NCI-H1436 (cell line): Measurements from ENCODE around the gene REEP6.
A peak's percentile ranks its signal among the peaks of the same experiment; 100 is the strongest.
"Not testable (repeated sequence)": the region's sequence is repeated elsewhere in the genome, so short reads cannot be mapped to it uniquely, and the experiment has no call there.

Experiments
- DNase-seq: peaks from one replicate; lab custom pipeline; 2025; lab: John Stamatoyannopoulos, UW

The REEP6 gene

DNA sequence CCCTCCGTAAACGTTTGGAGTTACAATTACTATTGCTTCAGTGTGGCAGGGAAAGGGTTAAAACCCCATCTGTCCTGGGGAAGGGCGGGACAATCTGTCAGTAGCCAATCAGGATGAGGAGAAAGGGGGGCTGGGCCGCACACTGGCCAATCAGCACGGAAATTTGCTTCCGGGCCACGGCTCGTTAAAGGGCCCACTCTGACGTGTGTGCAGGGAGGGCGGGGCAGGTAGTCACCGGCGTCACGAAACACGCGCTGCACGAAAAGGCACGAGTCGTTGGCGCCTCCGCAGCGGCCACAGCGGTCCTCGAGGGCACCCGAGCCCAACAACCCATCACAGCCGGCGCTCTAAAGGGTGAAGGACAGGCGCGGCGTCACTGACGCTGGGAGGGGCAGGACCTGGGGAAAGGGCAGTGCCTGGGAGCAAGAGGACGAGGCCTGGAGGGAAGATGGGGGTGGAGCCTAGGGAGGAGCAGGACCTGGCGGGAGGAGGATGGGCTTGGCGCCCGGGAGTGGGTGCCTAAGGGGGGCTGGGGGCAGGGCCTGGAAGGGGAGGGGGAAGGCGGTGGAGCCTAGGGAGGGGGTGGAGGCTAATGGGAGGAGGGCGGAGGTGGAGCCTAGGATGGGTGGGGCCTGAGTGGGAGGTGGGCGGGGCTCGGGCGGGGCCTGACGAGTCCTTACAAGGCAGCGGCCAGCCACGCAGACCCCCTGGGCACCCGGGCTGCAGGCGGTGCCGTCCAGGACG, 17.0 kb downstream of the REEP6 start:
- peak; percentile 93 for DNase-seq

DNA sequence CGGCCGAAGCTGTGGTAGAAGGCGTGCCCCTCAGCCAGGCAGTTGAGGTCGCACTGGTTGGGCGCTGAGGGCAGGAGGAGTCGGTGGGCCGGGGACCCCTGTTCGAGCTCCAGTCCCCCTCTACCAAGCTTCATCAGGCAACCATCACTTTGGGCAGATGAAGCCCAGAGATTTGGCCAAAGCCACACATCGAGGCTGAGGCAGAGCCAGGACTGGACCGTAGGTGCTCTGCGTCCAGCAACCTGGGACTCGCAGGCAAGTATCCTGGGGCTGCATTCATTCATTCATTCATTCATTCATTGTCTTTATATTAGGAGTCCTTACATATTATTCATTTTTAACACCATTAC, 17.5 kb downstream of the REEP6 start:
- DNase-seq, result no peak

DNA sequence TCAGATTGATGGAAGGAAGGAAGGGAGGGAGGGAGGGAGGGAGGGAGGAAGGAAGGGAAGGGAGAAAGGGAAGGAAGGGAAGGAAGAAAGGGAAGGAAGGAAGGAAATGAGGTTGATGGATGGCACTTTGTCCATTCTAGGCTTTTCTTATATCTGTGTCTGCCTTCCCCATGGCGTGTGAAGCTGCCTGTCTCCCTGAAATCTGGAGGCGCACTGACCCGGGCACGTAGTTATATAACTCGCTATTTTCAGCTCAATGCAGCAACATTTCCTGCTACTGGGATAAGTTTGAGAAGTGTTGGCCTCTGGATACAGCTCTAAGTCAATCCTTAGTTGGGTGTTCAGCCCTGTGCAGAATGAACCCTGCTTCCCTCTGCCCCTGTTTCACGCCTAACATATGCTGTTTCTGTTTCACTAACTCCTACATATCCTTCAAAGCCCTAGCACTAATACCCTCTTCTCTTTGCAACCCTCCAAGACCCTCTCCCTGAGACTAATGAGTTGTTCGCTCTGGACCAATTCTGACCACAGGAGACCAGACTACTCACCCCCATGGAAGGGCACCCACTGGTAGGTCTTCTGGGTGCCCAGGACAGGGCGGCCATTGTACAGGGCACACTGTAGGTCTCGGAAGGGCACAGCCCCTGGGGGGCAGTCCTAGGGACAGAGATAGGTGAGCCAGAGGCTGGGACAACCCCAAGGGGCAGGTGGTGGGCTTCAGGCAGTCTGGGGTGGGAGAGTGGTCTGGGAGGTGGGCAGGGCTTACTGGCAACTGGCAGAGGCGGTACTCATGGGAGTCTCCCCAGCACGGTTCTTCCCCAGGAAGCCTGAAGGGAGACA, 18.8 kb downstream of the REEP6 start:
- DNase-seq, result no peak

GRCh38 chr19:1510442-1510806, 19.4 kb downstream of the REEP6 start:
- DNase-seq, result no peak

- DNase-seq, result no peak
Measured at GRCh38 chr19:1510807-1511206, 19.8 kb downstream of the REEP6 start.

GRCh38 chr19:1511318-1512317, 20.6 kb downstream of the REEP6 start:
- DNase-seq, result no peak

DNA sequence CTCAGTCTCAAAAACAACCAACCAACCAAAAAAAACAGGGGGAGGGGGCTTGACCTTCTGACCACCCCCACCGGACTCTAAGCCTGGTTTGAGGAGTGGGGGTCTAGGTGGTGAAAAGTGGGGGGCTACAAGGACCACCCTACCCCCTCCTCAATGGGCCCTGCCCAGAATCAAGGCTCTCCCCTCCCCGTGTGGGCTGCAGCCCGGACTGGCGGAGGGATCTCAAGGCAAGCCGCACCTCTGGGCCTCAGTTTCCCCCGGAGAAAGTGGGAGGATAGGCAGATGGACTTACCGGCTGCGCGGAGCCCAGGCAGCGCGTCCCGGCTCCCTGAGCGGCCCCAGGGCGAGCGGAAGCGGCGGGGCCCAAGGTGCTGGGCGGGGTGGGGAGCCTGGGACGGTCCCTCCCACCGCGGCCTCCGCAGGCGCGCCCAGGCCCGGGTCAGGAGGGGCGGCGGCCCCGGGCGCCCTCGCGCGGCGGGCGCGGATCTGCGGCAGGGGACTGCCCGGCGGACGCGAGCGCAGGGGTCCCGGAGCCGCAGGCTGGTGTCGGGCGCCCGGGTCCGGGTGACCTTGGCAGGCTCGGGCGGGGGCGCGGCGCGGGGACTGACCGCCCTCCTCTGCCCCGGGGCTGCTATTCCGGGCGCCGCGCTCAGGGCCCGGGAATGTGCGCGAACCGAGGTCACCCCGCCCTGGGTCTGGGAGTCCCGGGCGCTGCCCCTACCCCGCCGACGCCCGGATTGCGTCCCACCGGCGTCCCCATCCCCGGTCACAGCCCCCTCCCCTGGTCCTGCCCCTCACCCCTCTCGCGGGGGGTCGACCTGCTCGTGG, 21.9 kb downstream of the REEP6 start, which contains the start of gene ADAMTSL5:
Gene ADAMTSL5, minus strand, starts transcription at position 349 of the 828 bp plus-strand sequence. CDS start 2,076 bp downstream, outside the sequence.
- no peak for DNase-seq

GRCh38 chr19:1513499-1514294, 22.7 kb downstream of the REEP6 start:
- no peak for DNase-seq

DNA sequence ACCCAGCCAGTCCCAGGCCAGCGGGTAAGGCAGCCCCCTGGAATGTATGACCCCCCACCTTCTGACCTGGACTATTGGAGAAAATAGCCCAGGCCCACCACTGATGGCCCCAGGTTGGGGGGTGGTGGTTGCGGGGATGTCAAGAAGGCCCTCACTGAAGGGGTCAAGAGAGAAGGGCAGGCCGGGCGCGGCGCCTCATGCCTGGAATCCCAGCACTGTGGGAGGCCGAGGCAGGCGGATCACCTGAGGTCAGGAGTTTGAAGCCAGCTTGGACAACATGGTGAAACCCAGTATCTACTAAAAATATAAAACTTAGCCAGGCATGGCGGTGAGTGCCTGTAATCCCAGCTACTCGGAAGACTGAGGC, 23.3 kb downstream of the REEP6 start:
- DNase-seq, result no peak

DNA sequence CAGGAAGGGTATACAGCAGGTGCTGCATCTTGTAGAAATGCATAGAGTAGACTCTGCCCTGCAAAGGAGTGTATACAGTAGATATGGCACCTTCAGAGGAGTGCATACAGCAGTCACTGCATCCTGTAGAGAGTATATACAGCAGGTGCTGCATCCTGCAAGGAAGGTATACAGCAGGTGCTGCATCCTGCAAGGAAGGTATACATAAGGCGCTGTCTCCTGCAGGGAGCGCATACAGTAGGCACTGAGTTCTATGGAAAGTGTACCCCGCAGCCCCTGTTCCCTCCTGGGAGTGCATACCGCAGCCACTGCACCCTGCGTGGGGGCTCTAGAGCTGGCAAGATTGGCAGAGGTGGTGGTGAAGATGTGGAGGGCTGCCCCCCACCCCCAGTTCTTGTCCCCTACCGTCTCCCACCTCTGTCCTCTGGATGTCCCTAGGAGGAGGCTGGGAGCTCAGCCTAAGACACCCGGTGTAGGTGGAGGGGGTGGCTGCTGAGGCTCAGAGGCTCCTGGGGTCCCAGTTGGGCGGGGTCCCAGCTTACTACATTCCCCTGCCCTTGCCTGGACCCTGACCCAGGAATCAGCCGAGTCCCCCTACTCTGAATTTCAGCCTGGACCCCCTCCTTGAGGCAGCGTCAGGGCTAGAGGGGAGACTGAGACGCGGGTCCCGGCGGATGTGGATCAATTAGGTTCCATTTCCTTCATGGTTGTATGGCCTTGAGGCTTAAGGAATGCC, 24.2 kb downstream of the REEP6 start:
- DNase-seq, result no peak

GRCh38 chr19:1516395-1516753, 25.4 kb downstream of the REEP6 start:
- DNase-seq, result peak; percentile 20

- DNase-seq, result no peak
Measured at GRCh38 chr19:1518471-1518870, 27.5 kb downstream of the REEP6 start.

DNA sequence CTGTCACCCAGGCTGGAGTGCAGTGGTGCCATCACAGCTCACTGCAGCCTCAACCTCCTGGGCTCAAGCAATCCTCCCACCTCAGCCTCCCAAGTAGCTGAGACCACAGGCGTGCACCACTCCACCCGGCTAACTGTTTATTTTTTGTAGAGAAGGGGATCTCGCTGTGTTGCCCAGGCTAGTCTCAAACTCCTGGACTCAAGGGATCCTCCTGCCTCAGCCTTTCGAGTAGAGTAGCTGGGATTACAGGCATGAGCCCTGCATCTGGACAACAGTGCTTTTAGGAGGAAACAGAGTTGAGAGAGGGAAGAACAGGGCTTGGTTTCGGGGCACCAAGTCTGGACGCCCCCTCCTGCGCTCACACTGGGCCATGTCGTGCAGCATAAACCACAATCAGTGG, 28.8 kb downstream of the REEP6 start:
- DNase-seq, result not testable (repeated sequence)

- no peak for DNase-seq
Measured at GRCh38 chr19:1520203-1520780, 29.3 kb downstream of the REEP6 start.

GRCh38 chr19:1521636-1522035, 30.7 kb downstream of the REEP6 start:
- no peak for DNase-seq

- no peak for DNase-seq
Measured at GRCh38 chr19:1522061-1522460, 31.1 kb downstream of the REEP6 start.

DNA sequence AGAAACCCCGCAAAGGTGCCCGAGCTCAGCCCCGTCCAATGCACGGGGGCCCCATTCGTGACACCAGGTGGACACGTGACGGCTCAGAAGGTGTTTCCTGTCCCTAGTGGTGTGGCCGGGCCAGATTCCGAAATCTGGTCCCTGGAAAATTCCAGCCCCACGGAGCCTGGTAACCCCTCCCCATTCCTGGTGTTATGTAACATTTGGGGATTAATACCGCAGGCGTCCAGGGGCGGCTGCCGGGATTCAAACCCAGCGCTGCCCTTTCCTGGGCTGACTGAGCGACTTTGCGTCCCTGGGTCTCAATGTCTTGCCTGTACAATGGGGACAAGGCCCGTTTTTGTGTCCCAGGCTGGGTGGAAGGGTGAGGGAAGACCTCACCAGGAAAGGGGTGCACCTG, 31.9 kb downstream of the REEP6 start:
- no peak for DNase-seq

DNA sequence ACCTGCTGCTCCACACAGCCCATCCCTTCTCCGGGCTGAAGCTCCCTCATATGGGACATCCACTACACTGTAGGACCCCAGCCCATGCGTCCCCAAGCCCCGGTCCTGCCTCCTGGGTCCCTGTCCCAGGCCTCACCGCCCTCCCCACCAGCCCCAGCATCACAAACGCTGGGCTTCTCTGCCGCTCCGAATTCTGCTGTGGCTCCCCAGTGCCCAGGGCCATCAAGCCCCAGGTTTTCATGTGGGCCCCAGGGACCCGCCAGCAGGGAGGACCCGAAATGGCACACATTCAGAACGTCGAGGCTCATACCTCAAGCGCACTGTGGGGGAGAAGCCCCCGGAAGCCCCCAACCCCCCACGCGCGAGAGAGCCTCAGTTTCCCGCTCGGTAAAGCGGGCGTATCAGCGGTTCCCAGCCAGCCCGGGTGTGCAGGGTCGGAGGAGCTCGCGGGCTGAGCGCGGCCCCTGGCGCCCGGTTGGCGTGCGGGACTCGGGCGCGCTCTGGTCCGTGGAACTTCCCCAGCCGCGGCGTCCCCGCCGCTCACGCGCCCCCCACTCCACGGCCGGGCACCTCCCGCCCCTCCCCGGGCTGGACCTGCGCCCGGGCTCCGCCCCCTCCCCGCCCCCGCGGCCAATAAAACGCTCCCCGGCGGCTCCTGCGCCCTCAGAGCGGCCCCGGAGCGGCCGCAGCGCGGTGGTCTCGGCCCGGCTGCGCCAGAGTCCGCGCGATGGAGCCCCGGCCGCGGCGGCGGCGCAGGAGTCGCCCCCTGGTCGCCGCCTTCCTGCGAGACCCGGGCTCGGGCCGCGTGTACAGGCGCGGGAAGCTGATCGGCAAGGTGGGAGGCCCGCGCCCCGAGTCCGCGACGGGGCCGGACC, 32.7 kb downstream of the REEP6 start, which contains the start of gene PLK5:
Gene PLK5, plus strand, starts transcription at position 666 of the 875 bp plus-strand sequence. CDS start 2,920 bp downstream, outside the sequence.
- no peak for DNase-seq
